ENCODE data around the gene SUSD6.

Gene SUSD6

DNA sequence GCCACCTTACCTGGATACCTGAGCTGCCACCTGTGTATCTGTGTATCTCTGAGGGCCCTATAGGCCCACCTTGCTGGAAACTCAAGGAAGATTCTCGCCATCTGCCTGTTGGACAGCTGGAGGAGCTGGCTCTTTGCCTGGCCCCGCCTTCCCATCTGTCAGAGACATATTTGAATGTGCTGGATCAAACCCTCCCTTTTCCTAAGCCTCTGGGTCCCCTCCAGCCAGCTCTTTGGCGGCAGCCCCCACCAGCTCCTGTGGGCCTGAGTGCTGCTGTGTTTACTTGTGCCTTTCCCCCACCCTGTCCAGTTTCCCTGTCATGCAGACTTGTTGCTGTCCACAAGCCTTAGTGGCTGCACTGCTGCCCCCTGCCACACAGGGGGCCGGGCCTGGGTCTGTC, 99.7 kb downstream of the SUSD6 start:
- no peak overlapping the region for H3K4me3 ChIP-seq (replicated peaks; ENCODE audit: low read depth, low read length)
- peaks cover 44% of the 10 kb centered on the region for H3K36me3 ChIP-seq (ENCODE audit: control insufficient read depth, insufficient read depth, low read length)
- no peak for DNase-seq (ENCODE audit: extremely low read depth, insufficient read length)
- TF ChIP-seq, protein P1, sequence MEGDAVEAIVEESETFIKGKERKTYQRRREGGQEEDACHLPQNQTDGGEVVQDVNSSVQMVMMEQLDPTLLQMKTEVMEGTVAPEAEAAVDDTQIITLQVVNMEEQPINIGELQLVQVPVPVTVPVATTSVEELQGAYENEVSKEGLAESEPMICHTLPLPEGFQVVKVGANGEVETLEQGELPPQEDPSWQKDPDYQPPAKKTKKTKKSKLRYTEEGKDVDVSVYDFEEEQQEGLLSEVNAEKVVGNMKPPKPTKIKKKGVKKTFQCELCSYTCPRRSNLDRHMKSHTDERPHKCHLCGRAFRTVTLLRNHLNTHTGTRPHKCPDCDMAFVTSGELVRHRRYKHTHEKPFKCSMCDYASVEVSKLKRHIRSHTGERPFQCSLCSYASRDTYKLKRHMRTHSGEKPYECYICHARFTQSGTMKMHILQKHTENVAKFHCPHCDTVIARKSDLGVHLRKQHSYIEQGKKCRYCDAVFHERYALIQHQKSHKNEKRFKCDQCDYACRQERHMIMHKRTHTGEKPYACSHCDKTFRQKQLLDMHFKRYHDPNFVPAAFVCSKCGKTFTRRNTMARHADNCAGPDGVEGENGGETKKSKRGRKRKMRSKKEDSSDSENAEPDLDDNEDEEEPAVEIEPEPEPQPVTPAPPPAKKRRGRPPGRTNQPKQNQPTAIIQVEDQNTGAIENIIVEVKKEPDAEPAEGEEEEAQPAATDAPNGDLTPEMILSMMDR (IDR thresholded peaks at IDR 0.05; ENCODE audit: insufficient read depth, low read length, poor library complexity, severe bottlenecking) = no peak
- H3K27me3 ChIP-seq (replicated peaks; ENCODE audit: control insufficient read depth, insufficient read depth, low read length) = no peaks in the 10 kb centered on the region

DNA sequence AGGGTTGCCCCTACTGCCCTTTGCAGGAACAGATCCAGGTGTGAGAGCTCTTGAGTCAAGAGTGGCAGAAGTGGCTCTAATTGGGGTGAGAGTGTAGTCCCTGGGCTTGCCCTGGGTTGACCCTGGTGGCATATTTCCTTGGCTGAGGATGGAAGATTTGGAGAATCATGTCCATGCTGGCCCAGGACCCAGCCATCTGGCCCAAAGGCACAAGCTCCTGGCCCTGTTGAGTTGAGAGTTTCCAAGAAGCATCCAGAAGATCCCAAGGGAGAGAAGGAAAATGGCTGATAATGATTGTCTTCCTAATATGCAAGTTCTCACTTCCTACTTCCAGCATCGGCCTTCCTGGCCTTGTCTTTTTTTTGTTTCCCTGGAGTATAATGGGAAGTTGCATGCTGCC, 100.1 kb downstream of the SUSD6 start:
- H3K36me3 ChIP-seq (ENCODE audit: control insufficient read depth, insufficient read depth, low read length) = peaks cover 45% of the 10 kb centered on the region
- DNase-seq (ENCODE audit: extremely low read depth, insufficient read length) = no peak
- TF ChIP-seq, protein P1 (IDR thresholded peaks at IDR 0.05; ENCODE audit: insufficient read depth, low read length, poor library complexity, severe bottlenecking) = no peak
- H3K27me3 ChIP-seq (replicated peaks; ENCODE audit: control insufficient read depth, insufficient read depth, low read length) = no peaks in the 10 kb centered on the region
- no peak overlapping the region for H3K4me3 ChIP-seq (replicated peaks; ENCODE audit: low read depth, low read length)

DNA sequence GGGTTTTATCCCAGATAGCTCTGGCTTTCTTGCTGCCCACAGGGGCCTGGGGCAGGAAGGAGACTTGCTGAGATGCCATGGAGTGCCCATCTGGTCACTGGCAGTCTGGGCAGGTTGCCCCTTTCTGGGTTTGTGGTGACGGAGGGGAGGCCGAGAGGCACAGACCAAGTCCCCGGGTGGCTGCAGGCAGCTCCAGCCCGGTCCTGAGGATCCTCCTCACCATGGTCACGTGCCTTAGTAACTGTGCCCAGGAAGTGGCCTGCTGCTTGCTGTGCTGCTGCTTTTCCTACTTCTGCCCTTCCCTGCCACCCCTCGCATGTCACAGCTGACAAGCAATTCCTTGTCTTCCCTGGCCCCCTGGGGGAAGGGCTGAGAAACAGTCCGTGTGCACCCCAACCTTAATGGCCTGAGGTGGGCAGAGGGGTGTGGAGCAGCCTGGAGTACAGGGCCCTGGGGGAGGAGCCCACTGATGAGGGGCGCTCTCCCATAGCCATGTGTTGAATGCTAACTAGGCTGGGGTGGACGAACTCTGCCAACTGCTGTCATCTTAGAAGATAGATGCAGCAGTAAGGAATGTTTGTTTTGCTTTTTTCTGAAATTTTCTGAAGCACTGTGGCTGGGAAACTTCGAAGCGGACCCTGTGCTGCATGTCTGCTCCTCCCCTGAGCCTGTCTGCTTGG, 100.6 kb downstream of the SUSD6 start:
- peaks cover 45% of the 10 kb centered on the region for H3K36me3 ChIP-seq (ENCODE audit: control insufficient read depth, insufficient read depth, low read length)
- H3K4me3 ChIP-seq (replicated peaks; ENCODE audit: low read depth, low read length) = no peak overlapping the region
- H3K27me3 ChIP-seq (replicated peaks; ENCODE audit: control insufficient read depth, insufficient read depth, low read length) = no peaks in the 10 kb centered on the region
- TF ChIP-seq, protein P1 (IDR thresholded peaks at IDR 0.05; ENCODE audit: insufficient read depth, low read length, poor library complexity, severe bottlenecking) = no peak
- DNase-seq (ENCODE audit: extremely low read depth, insufficient read length) = no peak

DNA sequence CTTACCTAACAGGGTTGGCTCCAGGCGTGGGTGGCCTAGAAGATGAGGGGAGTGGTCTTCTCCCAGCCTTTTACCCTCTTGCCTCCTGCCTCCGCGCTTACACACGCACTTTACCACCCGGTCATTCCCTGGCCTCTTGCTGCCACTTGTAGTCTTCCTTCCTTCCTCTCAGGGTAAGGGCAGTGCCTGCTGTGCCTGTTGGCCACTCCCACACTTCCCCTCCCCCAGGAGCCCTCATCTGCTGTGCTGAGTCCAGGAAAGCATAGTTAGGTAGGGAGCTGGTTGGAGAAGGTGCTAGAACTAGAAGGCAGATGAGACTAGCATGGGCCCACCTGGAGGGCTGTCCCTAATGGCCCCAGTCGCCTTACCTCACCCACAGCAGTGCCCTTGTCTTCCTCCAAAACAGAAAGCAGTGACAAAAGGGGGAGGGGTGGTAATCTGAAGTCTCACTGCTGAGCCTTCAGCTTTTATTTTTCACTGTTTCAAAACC, 101.2 kb downstream of the SUSD6 start:
- TF ChIP-seq, protein P1 (IDR thresholded peaks at IDR 0.05; ENCODE audit: insufficient read depth, low read length, poor library complexity, severe bottlenecking) = no peak
- no peak overlapping the region for H3K4me3 ChIP-seq (replicated peaks; ENCODE audit: low read depth, low read length)
- no peak for DNase-seq (ENCODE audit: extremely low read depth, insufficient read length)
- peaks cover 43% of the 10 kb centered on the region for H3K36me3 ChIP-seq (ENCODE audit: control insufficient read depth, insufficient read depth, low read length)
- no peaks in the 10 kb centered on the region for H3K27me3 ChIP-seq (replicated peaks; ENCODE audit: control insufficient read depth, insufficient read depth, low read length)

DNA sequence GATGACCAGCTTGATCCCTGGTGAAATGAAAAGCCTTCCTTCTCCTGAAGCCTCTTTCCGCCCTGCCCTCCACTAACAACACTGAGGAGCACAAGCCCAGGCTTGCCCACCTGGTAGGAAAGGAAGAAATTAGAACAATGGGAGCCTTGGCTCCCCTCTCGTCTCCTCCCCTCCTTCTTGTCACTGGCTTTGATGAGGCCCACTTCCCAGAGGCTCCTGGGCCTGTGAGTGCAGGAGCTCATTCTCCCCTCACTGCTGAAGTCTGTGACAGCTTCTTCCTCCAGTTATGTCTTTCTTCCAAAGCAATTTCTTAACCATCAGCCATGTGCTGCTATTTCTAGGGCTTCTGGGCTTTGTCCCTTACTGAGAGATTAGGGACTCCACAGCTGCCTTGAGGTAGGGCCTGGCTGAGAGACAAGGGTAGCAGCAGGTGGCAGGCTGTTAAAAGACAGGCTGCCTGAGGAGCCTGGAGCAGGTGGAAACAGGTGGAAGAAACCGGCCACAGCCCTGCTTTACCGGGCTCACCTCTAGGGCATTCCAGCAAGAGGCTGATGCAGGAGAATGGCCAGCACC, 101.9 kb downstream of the SUSD6 start:
- peaks cover 42% of the 10 kb centered on the region for H3K36me3 ChIP-seq (ENCODE audit: control insufficient read depth, insufficient read depth, low read length)
- DNase-seq (ENCODE audit: extremely low read depth, insufficient read length) = no peak
- no peaks in the 10 kb centered on the region for H3K27me3 ChIP-seq (replicated peaks; ENCODE audit: control insufficient read depth, insufficient read depth, low read length)
- H3K4me3 ChIP-seq (replicated peaks; ENCODE audit: low read depth, low read length) = no peak overlapping the region
- TF ChIP-seq, protein P1 (IDR thresholded peaks at IDR 0.05; ENCODE audit: insufficient read depth, low read length, poor library complexity, severe bottlenecking) = no peak
